GM03348 (cell line): ENCODE results near the gene RSPRY1.
"Not testable (repeated sequence)": the region's sequence is repeated elsewhere in the genome, so short reads cannot be mapped to it uniquely, and the experiment has no call there.

Experiments
- DNase-seq: peaks from one replicate; pipeline ENCODE4 v3.0.0; 2012; ENCODE audit warnings: low spot score

RSPRY1 gene

GRCh38 chr16:57271867-57272495, 85.9 kb downstream of the RSPRY1 start:
- DNase-seq = no peak

- DNase-seq = no peak
These were observed 87.2 kb downstream of the RSPRY1 start for GRCh38 chr16:57273359-57273758.

GRCh38 chr16:57273826-57274225, 87.7 kb downstream of the RSPRY1 start:
- no peak for DNase-seq

- not testable (repeated sequence) for DNase-seq
These were observed 89.8 kb downstream of the RSPRY1 start for GRCh38 chr16:57275946-57276345.

GRCh38 chr16:57276596-57276995, 90.5 kb downstream of the RSPRY1 start:
- DNase-seq = no peak

GRCh38 chr16:57277586-57277985, 91.5 kb downstream of the RSPRY1 start:
- DNase-seq = peak; percentile 85

- DNase-seq = no peak
These were observed 92.4 kb downstream of the RSPRY1 start for GRCh38 chr16:57278494-57278893.

GRCh38 chr16:57279780-57280638, 93.9 kb downstream of the RSPRY1 start:
- no peak for DNase-seq

GRCh38 chr16:57281791-57282190, 95.7 kb downstream of the RSPRY1 start:
- DNase-seq = no peak

GRCh38 chr16:57282510-57283213, 96.5 kb downstream of the RSPRY1 start:
- DNase-seq = no peak

GRCh38 chr16:57283214-57283958, 97.3 kb downstream of the RSPRY1 start:
- DNase-seq = no peak

GRCh38 chr16:57283959-57284208, 97.8 kb downstream of the RSPRY1 start:
- no peak for DNase-seq

- peak; percentile 67 for DNase-seq
These were observed 98.3 kb downstream of the RSPRY1 start, which contains the start of gene PLLP for GRCh38 chr16:57284209-57284951. TSS of gene PLLP (minus strand) at chr16:57284672. CDS start at chr16:57284540, 132 bp downstream.

GRCh38 chr16:57284952-57285363, 98.8 kb downstream of the RSPRY1 start:
- no peak for DNase-seq

- DNase-seq = no peak
These were observed 99.2 kb downstream of the RSPRY1 start for GRCh38 chr16:57285379-57285778.

GRCh38 chr16:57289391-57290257, 103.5 kb downstream of the RSPRY1 start:
- DNase-seq = no peak
